GM23338 (cell line): ENCODE measurements around the gene ARSB. TPM values are rescaled to one million over a fixed set of nuclear protein-coding genes. Genes with fewer than 3 reads are reported as not detected.

Source experiments
- ATAC-seq: fragments of 200-7000 bp; cut with Tn5 transposase; 3 replicates; pipeline ENCODE4 v1.9.1; 2020
- DNase-seq: peaks from one replicate; pipeline ENCODE4 v3.0.0-alpha.2; 2015; ENCODE audit warnings: low spot score
- H2AFZ ChIP-seq: fragments of 200-600 bp; sonication (generic); 2 replicates; pipeline ENCODE4 v1.8.0; 2016; ENCODE audit warnings: antibody characterized with exemption, mild to moderate bottlenecking, moderate library complexity
- H3F3A ChIP-seq: fragments of 200-600 bp; sonication (generic); replicated peaks from 2 replicates; pipeline ENCODE4 v1.8.0; 2017; ENCODE audit warnings: antibody characterized with exemption, mixed run types, low read depth
- H3K27ac ChIP-seq: fragments of 200-600 bp; sonication (generic); 2 replicates; pipeline ENCODE4 v1.6.1; 2016; ENCODE audit warnings: low read depth
- H3K27me3 ChIP-seq: fragments of 200-600 bp; sonication (generic); 2 replicates; pipeline ENCODE4 v1.8.0; 2016; ENCODE audit warnings: mild to moderate bottlenecking, mixed run types, moderate library complexity; ENCODE audit not compliant: insufficient read depth
- H3K36me3 ChIP-seq: fragments of 200-600 bp; sonication (generic); 2 replicates; pipeline ENCODE4 v1.8.0; 2016; ENCODE audit warnings: mild to moderate bottlenecking; ENCODE audit not compliant: insufficient read depth
- H3K4me1 ChIP-seq: fragments of 200-600 bp; sonication (generic); 2 replicates; pipeline ENCODE4 v1.8.0; 2016; ENCODE audit warnings: mild to moderate bottlenecking, moderate library complexity; ENCODE audit not compliant: insufficient read depth
- H3K4me2 ChIP-seq: fragments of 200-600 bp; sonication (generic); 2 replicates; pipeline ENCODE4 v1.7.1; 2017; ENCODE audit warnings: mixed run types
- H3K4me3 ChIP-seq: fragments of 200-600 bp; sonication (generic); 2 replicates; pipeline ENCODE4 v1.6.1; 2016; ENCODE audit warnings: mixed run types
- H3K79me2 ChIP-seq: fragments of 200-600 bp; sonication (generic); replicated peaks from 2 replicates; pipeline ENCODE4 v1.8.0; 2017; ENCODE audit warnings: mild to moderate bottlenecking; ENCODE audit not compliant: insufficient read depth
- H3K9me2 ChIP-seq: fragments of 200-600 bp; sonication (generic); 2 replicates; pipeline ENCODE4 v1.8.0; 2017; ENCODE audit not compliant: insufficient read depth
- H4K20me1 ChIP-seq: fragments of 200-600 bp; sonication (generic); replicated peaks from 2 replicates; pipeline ENCODE4 v1.8.0; 2017; ENCODE audit warnings: mild to moderate bottlenecking; ENCODE audit not compliant: insufficient read depth
- H3K27ac Mint-ChIP-seq: 2 replicates; pipeline ENCODE4 v1.8.0; 2020; ENCODE audit warnings: inconsistent platforms, mild to moderate bottlenecking, moderate library complexity, mixed read lengths
- H3K27me3 Mint-ChIP-seq: 3 replicates; pipeline ENCODE4 v1.8.0; 2022; ENCODE audit warnings: low read depth, mild to moderate bottlenecking, moderate library complexity, mixed read lengths, inconsistent platforms; ENCODE audit not compliant: insufficient read depth, poor library complexity
- H3K36me3 Mint-ChIP-seq: 3 replicates; pipeline ENCODE4 v1.8.0; 2021; ENCODE audit warnings: low read depth, mild to moderate bottlenecking, inconsistent platforms, moderate library complexity, mixed read lengths
- H3K4me1 Mint-ChIP-seq: 3 replicates; pipeline ENCODE4 v1.8.0; 2020; ENCODE audit warnings: mild to moderate bottlenecking, inconsistent platforms, mixed read lengths
- H3K4me3 Mint-ChIP-seq: 3 replicates; pipeline ENCODE4 v1.8.0; 2021; ENCODE audit warnings: moderate library complexity, mild to moderate bottlenecking, inconsistent platforms, mixed read lengths
- H3K9me3 Mint-ChIP-seq: 3 replicates; pipeline ENCODE4 v1.8.0; 2020; ENCODE audit warnings: moderate library complexity, mild to moderate bottlenecking, inconsistent platforms, mixed read lengths
- CREB1 ChIP-seq: fragments of 250-450 bp; sonication (Bioruptor Pico); IDR thresholded peaks from 2 replicates; pipeline ENCODE4 v1.5.0; 2020; ENCODE audit warnings: low read depth, mild to moderate bottlenecking, moderate library complexity
- NANOG ChIP-seq: IDR thresholded peaks from 2 replicates; pipeline ENCODE4 v1.6.1; 2016; ENCODE audit warnings: antibody characterized with exemption, borderline replicate concordance
- POLR2AphosphoS5 ChIP-seq: IDR thresholded peaks from 2 replicates; pipeline ENCODE4 v1.6.1; 2016; ENCODE audit warnings: antibody characterized with exemption, low read depth
- REST ChIP-seq: IDR thresholded peaks from one replicate; pipeline ENCODE4 v1.6.1; 2018; ENCODE audit warnings: antibody characterized with exemption; ENCODE audit not compliant: unreplicated experiment
- STAT1 ChIP-seq: IDR thresholded peaks from one replicate; pipeline ENCODE4 v1.6.1; 2016; ENCODE audit warnings: antibody characterized with exemption; ENCODE audit not compliant: unreplicated experiment
- ZNF114 ChIP-seq: fragments of 250-450 bp; sonication (Bioruptor Pico); IDR thresholded peaks from 2 replicates; pipeline ENCODE4 v1.5.0; 2020; ENCODE audit warnings: mild to moderate bottlenecking, moderate library complexity
- ZNF462 ChIP-seq: fragments of 250-450 bp; sonication (Bioruptor Pico); IDR thresholded peaks from 2 replicates; pipeline ENCODE4 v1.5.0; 2020; ENCODE audit warnings: mild to moderate bottlenecking, moderate library complexity
- polyA plus RNA-seq: library from polyadenylated mRNA; unstranded; fragments of >200 nt; fragmentation: Nextera tagmentation; extraction: Ambion mirVana; gene quantifications from 2 replicates; pipeline ENCODE4 v1.2.1, GENCODE V29; 2016
- total RNA-seq: library from RNA; depleted of rRNA; stranded (reverse); fragments of >200 nt; shearing (Covaris generic); gene quantifications from 2 replicates; pipeline ENCODE4 v1.2.3, GENCODE V29; 2014

ARSB gene
- total and polyA plus RNA-seq, 2 experiments from 2014 or later: 7.4 to 24.6 TPM

- Histone ChIP-seq H3K4me3 (no peak overlapping the region), H4K20me1 (no peaks in the 10 kb centered on the region), H3K27me3 (no peaks in the 10 kb centered on the region), H3K79me2 (no peaks in the 10 kb centered on the region), H3K9me2 (no peaks in the 10 kb centered on the region; the same call in 1 of the 2 replicates), H3K4me1 (no peaks in the 10 kb centered on the region), H2AFZ (no peak overlapping the region), H3K4me2 (no peak overlapping the region), H3F3A (no peaks in the 10 kb centered on the region), H3K36me3 (no peaks in the 10 kb centered on the region), H3K27ac (no peak overlapping the region)
- Mint-ChIP-seq H3K4me1 (0 out of 3 replicates have a peak, but pooled peaks cover under 1% of the 10 kb centered on the region), H3K9me3 (no peaks in the 10 kb centered on the region), H3K27ac (no peak overlapping the region), H3K27me3 (no peaks in the 10 kb centered on the region), H3K36me3 (no peaks in the 10 kb centered on the region), H3K4me3 (no peak overlapping the region)
- TF ChIP-seq ZNF114 (CRISPR knock-in tag) (no peak), CREB1 (CRISPR knock-in tag) (no peak), POLR2AphosphoS5 (no peak), STAT1 (no peak), ZNF462 (CRISPR knock-in tag) (no peak), NANOG (no peak), REST (no peak)
- ATAC-seq: no peak
- no peak for DNase-seq
Measured at GRCh38 chr5:78893940-78894677, 91.0 kb downstream of the ARSB start.
